Ishikawa (cell line): ENCODE data around the gene PTPRN2.

Experiments
- CEBPB ChIP-seq: IDR thresholded peaks from 2 replicates; pipeline ENCODE4 v1.6.1; 2012
- CREB1 ChIP-seq: IDR thresholded peaks from 2 replicates; pipeline ENCODE4 v1.6.1; 2012; ENCODE audit warnings: low read depth
- EGR1 ChIP-seq: IDR thresholded peaks from 2 replicates; pipeline ENCODE4 v1.6.1; 2012
- EP300 ChIP-seq: IDR thresholded peaks from 2 replicates; pipeline ENCODE4 v1.6.1; 2012; ENCODE audit warnings: borderline replicate concordance
- FOXM1 ChIP-seq: IDR thresholded peaks from 2 replicates; pipeline ENCODE4 v1.6.1; 2012; ENCODE audit warnings: low read depth, borderline replicate concordance
- NFIC ChIP-seq: IDR thresholded peaks from 2 replicates; pipeline ENCODE4 v1.6.1; 2012
- RAD21 ChIP-seq: IDR thresholded peaks from 2 replicates; pipeline ENCODE4 v1.6.1; 2012; ENCODE audit warnings: low read depth
- TAF1 ChIP-seq: IDR thresholded peaks from 2 replicates; pipeline ENCODE4 v1.6.1; 2012; ENCODE audit warnings: low read depth, mild to moderate bottlenecking
- TCF12 ChIP-seq: IDR thresholded peaks from 2 replicates; pipeline ENCODE4 v1.6.1; 2012; ENCODE audit warnings: low read depth
- TEAD4 ChIP-seq: IDR thresholded peaks from 2 replicates; pipeline ENCODE4 v1.6.1; 2012
- YY1 ChIP-seq: IDR thresholded peaks from 2 replicates; pipeline ENCODE4 v1.6.1; 2012; ENCODE audit warnings: low read depth
- ZBTB7A ChIP-seq: IDR thresholded peaks from 2 replicates; pipeline ENCODE4 v1.6.1; 2012; ENCODE audit warnings: low read depth
- TF ChIP-seq, protein P1 (sequence below): IDR thresholded peaks from 2 replicates; pipeline ENCODE4 v1.6.1; 2012
- TF ChIP-seq, protein P2 (sequence below): IDR thresholded peaks from 2 replicates; pipeline ENCODE4 v1.6.1; 2012
- TF ChIP-seq, protein P3 (sequence below): IDR thresholded peaks from 2 replicates; pipeline ENCODE4 v1.6.1; 2012; ENCODE audit warnings: low read depth, mild to moderate bottlenecking

Gene PTPRN2

DNA sequence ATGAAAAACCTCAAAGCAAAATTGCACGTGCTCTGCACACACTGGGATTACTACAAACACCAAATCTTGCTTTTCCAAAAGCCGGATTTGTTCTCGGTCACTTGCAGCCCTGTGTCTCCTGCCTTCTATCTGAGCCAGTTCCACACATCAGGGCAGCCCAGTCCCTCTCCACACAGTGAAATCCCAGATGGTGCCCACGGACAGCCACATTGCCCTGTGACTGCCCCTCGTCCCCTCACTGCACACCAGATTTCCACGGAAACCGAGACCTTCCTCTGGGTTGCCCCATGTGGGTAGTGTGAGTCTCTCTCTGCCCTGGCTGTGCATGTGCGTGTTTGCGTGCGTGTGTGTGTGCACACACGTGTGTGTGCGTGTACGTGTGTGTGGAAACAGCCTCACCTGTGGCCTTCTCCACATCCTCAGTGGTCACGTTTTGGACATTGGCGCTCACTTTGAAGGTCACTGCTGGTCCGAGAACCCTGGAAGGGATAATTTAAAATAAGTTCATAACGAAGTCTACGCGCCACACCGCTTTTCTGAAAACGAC is 506.7 kb downstream of the PTPRN2 start:
- TF ChIP-seq ZBTB7A (no peak), NFIC (no peak), TAF1 (no peak), YY1 (no peak), EGR1 (no peak), RAD21 (no peak), CEBPB (no peak), CREB1 (no peak), FOXM1 (no peak), EP300 (no peak), TEAD4 (no peak), TCF12 (no peak)
- TF ChIP-seq, protein P1, sequence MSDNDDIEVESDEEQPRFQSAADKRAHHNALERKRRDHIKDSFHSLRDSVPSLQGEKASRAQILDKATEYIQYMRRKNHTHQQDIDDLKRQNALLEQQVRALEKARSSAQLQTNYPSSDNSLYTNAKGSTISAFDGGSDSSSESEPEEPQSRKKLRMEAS: no peak
- TF ChIP-seq, protein P2, sequence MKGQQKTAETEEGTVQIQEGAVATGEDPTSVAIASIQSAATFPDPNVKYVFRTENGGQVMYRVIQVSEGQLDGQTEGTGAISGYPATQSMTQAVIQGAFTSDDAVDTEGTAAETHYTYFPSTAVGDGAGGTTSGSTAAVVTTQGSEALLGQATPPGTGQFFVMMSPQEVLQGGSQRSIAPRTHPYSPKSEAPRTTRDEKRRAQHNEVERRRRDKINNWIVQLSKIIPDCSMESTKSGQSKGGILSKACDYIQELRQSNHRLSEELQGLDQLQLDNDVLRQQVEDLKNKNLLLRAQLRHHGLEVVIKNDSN: no peak
- TF ChIP-seq, protein P3, sequence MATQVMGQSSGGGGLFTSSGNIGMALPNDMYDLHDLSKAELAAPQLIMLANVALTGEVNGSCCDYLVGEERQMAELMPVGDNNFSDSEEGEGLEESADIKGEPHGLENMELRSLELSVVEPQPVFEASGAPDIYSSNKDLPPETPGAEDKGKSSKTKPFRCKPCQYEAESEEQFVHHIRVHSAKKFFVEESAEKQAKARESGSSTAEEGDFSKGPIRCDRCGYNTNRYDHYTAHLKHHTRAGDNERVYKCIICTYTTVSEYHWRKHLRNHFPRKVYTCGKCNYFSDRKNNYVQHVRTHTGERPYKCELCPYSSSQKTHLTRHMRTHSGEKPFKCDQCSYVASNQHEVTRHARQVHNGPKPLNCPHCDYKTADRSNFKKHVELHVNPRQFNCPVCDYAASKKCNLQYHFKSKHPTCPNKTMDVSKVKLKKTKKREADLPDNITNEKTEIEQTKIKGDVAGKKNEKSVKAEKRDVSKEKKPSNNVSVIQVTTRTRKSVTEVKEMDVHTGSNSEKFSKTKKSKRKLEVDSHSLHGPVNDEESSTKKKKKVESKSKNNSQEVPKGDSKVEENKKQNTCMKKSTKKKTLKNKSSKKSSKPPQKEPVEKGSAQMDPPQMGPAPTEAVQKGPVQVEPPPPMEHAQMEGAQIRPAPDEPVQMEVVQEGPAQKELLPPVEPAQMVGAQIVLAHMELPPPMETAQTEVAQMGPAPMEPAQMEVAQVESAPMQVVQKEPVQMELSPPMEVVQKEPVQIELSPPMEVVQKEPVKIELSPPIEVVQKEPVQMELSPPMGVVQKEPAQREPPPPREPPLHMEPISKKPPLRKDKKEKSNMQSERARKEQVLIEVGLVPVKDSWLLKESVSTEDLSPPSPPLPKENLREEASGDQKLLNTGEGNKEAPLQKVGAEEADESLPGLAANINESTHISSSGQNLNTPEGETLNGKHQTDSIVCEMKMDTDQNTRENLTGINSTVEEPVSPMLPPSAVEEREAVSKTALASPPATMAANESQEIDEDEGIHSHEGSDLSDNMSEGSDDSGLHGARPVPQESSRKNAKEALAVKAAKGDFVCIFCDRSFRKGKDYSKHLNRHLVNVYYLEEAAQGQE: no peak

DNA sequence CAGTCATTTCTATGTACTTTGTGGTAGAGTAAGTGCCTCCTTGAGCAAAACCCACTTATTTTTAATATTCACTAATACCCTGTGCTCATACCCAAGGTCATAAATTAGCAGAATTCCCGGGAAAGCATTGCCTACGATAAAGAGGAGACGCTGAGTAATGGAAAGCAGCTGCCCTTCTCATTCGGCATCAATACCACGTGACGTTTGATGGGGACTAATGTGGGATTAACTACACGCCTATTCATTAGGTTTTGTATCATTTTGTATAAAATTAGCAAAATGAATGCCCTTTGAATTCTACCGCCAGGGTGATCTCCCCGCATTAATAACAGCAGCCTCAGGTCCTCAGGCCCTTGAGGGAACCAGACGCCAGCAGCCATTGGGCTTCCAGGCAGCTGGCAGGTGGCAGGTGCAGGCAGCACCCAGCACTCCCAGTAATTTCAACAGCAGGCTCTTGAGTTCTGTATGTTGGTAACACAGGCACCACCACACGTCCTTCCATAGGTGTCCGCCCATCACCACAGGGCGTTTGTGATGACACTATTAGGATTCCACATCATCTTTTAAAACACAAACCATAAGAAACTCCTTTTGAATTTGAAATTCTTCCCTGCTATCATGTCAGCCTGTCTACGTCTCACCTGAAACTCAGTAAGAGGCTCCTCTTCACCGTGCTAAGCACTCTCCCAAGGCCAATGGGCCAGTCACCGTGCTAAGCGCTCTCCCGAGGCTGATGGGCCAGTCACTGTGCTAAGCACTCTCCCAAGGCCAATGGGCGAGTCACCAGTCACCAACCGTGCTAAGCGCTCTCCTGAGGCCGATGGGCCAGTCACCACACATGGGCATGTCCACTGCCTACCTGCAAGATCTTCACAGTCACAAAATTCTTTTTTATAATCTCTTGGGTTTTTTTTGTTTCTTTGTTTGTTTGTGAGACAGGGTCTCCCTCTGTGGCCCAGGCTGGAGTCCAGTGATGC is 509.4 kb downstream of the PTPRN2 start:
- no peak for TF ChIP-seq FOXM1
- no peak for TF ChIP-seq YY1
- TF ChIP-seq, protein P1: no peak
- no peak for TF ChIP-seq TAF1
- TF ChIP-seq, protein P3: no peak
- TF ChIP-seq CEBPB: no peak
- no peak for TF ChIP-seq EGR1
- TF ChIP-seq, protein P2: no peak
- no peak for TF ChIP-seq RAD21

DNA sequence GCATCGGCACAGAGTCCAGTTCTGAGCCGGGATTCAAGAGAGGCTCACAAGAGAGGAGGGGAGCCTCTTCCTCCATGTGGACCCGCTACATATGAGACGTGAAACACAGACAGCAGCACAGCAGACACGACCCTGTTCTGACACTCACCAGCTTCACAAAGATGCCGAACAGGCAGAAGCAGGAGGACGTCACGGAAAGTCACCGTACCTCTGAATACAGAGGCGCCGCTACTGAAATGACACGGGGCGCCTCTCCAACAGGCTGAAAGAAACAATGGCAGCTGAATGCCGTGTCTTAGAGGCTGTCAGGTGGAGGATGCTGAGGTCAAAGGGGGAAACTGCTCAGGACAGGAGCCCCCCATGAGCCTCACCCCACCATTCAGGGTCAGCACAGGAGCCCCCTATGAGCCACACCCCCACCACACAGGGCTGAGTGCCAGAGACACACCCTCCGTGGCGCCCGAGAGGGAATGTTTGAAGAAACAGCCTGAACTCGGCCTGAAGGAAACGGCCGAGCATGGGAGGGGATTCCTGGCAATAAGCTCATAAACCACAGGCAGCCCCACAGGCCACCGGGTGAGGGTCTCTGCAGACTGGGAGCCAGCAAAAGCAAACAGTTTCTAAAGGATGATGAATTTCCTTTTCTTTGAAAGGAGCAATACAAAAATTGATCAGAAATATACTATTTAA is 510.3 kb downstream of the PTPRN2 start:
- TF ChIP-seq, protein P1: no peak
- TF ChIP-seq, protein P2: no peak
- no peak for TF ChIP-seq RAD21

DNA sequence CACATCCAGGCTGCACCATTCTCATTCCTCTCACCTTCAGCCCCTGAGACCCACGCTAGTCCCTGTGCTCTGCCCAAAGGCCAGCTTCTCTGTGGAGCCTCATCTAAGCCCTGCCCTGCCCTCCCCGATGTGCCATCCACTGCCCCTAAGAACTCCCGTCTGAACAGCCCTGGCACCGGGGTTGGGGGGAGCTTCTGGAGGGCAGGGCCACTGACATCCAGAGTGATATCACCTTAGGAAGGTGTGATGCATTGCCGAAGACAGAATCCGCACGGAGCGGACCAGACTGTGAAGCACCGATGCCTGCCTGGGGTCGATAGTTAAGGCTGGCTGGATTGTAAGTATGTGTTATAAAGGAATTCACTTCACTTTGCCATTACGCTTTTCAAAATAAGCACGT is 511.0 kb downstream of the PTPRN2 start:
- TF ChIP-seq TAF1: no peak
- TF ChIP-seq, protein P1: no peak

DNA sequence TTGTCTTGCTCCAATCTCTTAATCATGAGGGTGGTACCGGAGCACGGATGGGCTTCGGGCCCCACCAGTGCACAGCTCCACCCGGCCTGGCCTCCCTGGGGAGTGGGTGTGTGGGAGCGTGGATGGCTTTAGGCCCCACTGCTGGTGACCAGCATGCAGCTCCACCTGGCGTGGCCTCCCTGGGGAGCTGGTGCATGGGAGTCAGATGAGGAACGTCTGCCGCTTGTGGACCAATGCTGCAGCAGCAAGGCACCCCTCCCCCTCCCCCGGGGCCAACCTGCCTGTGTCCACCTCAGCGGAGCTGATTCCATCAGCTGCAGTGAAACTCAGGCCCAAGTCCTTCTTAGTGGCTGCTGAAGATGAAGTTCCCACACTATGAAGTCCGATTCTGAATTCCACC is 511.4 kb downstream of the PTPRN2 start:
- TF ChIP-seq CREB1 (no peak), EGR1 (no peak), ZBTB7A (no peak), FOXM1 (no peak), EP300 (no peak), TCF12 (no peak)
- TF ChIP-seq, protein P2: no peak
- TF ChIP-seq, protein P3: no peak
